ENCODE results near the gene SEMA3C. TPM values are rescaled to one million over a fixed set of nuclear protein-coding genes. Genes with fewer than 3 reads are reported as not detected.
"Not testable (repeated sequence)": the region's sequence is repeated elsewhere in the genome, so short reads cannot be mapped to it uniquely, and the experiment has no call there.

Gene SEMA3C
- total RNA-seq, 1 experiment from 2014 or later: 13.3 TPM

GRCh38 chr7:80932536-80932935 lies 13.7 kb upstream of the SEMA3C start:
- no peak for TF ChIP-seq EZH2 (IDR thresholded peaks at IDR 0.05; ENCODE audit: borderline replicate concordance, low read depth, low read length, poor library complexity, severe bottlenecking)
- TF ChIP-seq CTCF (conservative IDR thresholded peaks at IDR 0.05; ENCODE audit: low read depth, low read length): no peak
- intact Hi-C loops (cut with micrococcal nuclease; ENCODE audit: unreplicated experiment): no loop called here
- H3K36me3 ChIP-seq (ENCODE audit: insufficient read depth, low read length, poor library complexity, severe bottlenecking): no peaks in the 10 kb centered on the region
- no peaks in the 10 kb centered on the region for H3K9me3 ChIP-seq (ENCODE audit: low read depth, low read length, poor library complexity, severe bottlenecking)
- H3K27me3 ChIP-seq (replicated peaks; ENCODE audit: insufficient read depth, low read depth, low read length, poor library complexity): no peaks in the 10 kb centered on the region
- no TSS peak for BruUV-seq (replicated peaks)
- H3K4me1 ChIP-seq (ENCODE audit: insufficient read depth, low read length, poor library complexity, severe bottlenecking): no peaks in the 10 kb centered on the region
- H3K27ac ChIP-seq (ENCODE audit: low read depth, low read length, poor library complexity, severe bottlenecking): no peak overlapping the region
- POLR2A ChIA-PET (ENCODE audit: low non-redundant PET): interaction anchor here (0.6 kb wide), 1 partner anchor 156 kb away, joined by 4 read pairs; no protein-coding TSS in a partner anchor
- CTCF ChIA-PET: no interaction called here
- DNase-seq (ENCODE audit: low spot score): no peak
- no peak overlapping the region for H3K4me3 ChIP-seq (ENCODE audit: low read depth, low read length, poor library complexity, severe bottlenecking)

- BruUV-seq (replicated peaks): no TSS peak
- intact Hi-C loops (cut with micrococcal nuclease; ENCODE audit: unreplicated experiment): no loop called here
- H3K36me3 ChIP-seq (ENCODE audit: insufficient read depth, low read length, poor library complexity, severe bottlenecking): no peaks in the 10 kb centered on the region
- ChIA-PET CTCF (no interaction called here), POLR2A (ENCODE audit: low non-redundant PET) (no interaction called here)
- DNase-seq (ENCODE audit: low spot score): no peak
- TF ChIP-seq EZH2 (IDR thresholded peaks at IDR 0.05; ENCODE audit: borderline replicate concordance, low read depth, low read length, poor library complexity, severe bottlenecking) (no peak), CTCF (conservative IDR thresholded peaks at IDR 0.05; ENCODE audit: low read depth, low read length) (no peak)
- H3K4me3 ChIP-seq (ENCODE audit: low read depth, low read length, poor library complexity, severe bottlenecking): no peak overlapping the region
- H3K4me1 ChIP-seq (ENCODE audit: insufficient read depth, low read length, poor library complexity, severe bottlenecking): no peaks in the 10 kb centered on the region
- no peaks in the 10 kb centered on the region for H3K9me3 ChIP-seq (ENCODE audit: low read depth, low read length, poor library complexity, severe bottlenecking)
- no peaks in the 10 kb centered on the region for H3K27me3 ChIP-seq (replicated peaks; ENCODE audit: insufficient read depth, low read depth, low read length, poor library complexity)
- no peak overlapping the region for H3K27ac ChIP-seq (ENCODE audit: low read depth, low read length, poor library complexity, severe bottlenecking)
Observed at GRCh38 chr7:80929619-80930018, 10.8 kb upstream of the SEMA3C start.

- H3K4me1 ChIP-seq (ENCODE audit: insufficient read depth, low read length, poor library complexity, severe bottlenecking); intact Hi-C loops (cut with micrococcal nuclease; ENCODE audit: unreplicated experiment); H3K27ac ChIP-seq (ENCODE audit: low read depth, low read length, poor library complexity, severe bottlenecking); H3K36me3 ChIP-seq (ENCODE audit: insufficient read depth, low read length, poor library complexity, severe bottlenecking); BruUV-seq (replicated peaks); H3K27me3 ChIP-seq (replicated peaks; ENCODE audit: insufficient read depth, low read depth, low read length, poor library complexity); H3K9me3 ChIP-seq (ENCODE audit: low read depth, low read length, poor library complexity, severe bottlenecking); CTCF ChIA-PET; POLR2A ChIA-PET (ENCODE audit: low non-redundant PET); DNase-seq (ENCODE audit: low spot score); H3K4me3 ChIP-seq (ENCODE audit: low read depth, low read length, poor library complexity, severe bottlenecking): not testable (repeated sequence)
Observed at GRCh38 chr7:80926955-80927354, 8.1 kb upstream of the SEMA3C start.

GRCh38 chr7:80924090-80924489 lies 5.2 kb upstream of the SEMA3C start:
- POLR2A ChIA-PET (ENCODE audit: low non-redundant PET): no interaction called here
- no peak for TF ChIP-seq EZH2 (IDR thresholded peaks at IDR 0.05; ENCODE audit: borderline replicate concordance, low read depth, low read length, poor library complexity, severe bottlenecking)
- TF ChIP-seq CTCF (conservative IDR thresholded peaks at IDR 0.05; ENCODE audit: low read depth, low read length): no peak
- Histone ChIP-seq H3K4me1 (ENCODE audit: insufficient read depth, low read length, poor library complexity, severe bottlenecking) (peaks cover 8% of the 10 kb centered on the region), H3K4me3 (ENCODE audit: low read depth, low read length, poor library complexity, severe bottlenecking) (no peak overlapping the region), H3K27ac (ENCODE audit: low read depth, low read length, poor library complexity, severe bottlenecking) (no peak overlapping the region), H3K36me3 (ENCODE audit: insufficient read depth, low read length, poor library complexity, severe bottlenecking) (no peaks in the 10 kb centered on the region), H3K27me3 (replicated peaks; ENCODE audit: insufficient read depth, low read depth, low read length, poor library complexity) (no peaks in the 10 kb centered on the region), H3K9me3 (ENCODE audit: low read depth, low read length, poor library complexity, severe bottlenecking) (no peaks in the 10 kb centered on the region)
- no TSS peak for BruUV-seq (replicated peaks)
- intact Hi-C loops (cut with micrococcal nuclease; ENCODE audit: unreplicated experiment): no loop called here
- CTCF ChIA-PET: no interaction called here
- no peak for DNase-seq (ENCODE audit: low spot score)

Data from A673 (cell line).